Measurements from ENCODE around the gene NSFL1C.

DNA sequence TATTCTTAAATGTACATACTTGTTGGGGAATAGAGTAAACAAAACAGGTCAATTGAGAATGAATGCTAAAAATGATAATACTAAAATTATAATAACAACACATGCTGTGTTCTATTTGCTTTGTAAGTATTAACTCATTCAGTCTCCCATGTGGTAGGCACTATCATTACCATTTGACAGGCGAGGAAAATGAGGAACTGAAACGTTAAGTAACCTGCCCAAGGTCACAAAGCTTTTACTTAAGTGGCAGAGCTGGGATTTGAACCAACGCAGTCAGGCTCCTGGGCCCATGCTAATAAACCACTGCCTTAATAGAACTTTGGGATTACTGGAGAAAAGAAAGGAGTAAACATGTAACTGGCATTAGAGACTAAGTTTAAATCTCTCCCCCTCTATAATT, 3.8 kb downstream of the NSFL1C start:
- TF ChIP-seq, protein P1, sequence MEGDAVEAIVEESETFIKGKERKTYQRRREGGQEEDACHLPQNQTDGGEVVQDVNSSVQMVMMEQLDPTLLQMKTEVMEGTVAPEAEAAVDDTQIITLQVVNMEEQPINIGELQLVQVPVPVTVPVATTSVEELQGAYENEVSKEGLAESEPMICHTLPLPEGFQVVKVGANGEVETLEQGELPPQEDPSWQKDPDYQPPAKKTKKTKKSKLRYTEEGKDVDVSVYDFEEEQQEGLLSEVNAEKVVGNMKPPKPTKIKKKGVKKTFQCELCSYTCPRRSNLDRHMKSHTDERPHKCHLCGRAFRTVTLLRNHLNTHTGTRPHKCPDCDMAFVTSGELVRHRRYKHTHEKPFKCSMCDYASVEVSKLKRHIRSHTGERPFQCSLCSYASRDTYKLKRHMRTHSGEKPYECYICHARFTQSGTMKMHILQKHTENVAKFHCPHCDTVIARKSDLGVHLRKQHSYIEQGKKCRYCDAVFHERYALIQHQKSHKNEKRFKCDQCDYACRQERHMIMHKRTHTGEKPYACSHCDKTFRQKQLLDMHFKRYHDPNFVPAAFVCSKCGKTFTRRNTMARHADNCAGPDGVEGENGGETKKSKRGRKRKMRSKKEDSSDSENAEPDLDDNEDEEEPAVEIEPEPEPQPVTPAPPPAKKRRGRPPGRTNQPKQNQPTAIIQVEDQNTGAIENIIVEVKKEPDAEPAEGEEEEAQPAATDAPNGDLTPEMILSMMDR (optimal IDR thresholded peaks at IDR 0.05 in 1 of 3, IDR thresholded peaks at IDR 0.05 in 1 of 3, conservative IDR thresholded peaks at IDR 0.05 in 1 of 3; ENCODE audit: extremely low read depth in 1 of 3, insufficient read depth in 2 of 3, low read length in 3 of 3) = no peak
- TF ChIP-seq EZH2 (IDR thresholded peaks at IDR 0.05; ENCODE audit: low read length) = no peak
